Pancreas (tissue), 10 donors: ENCODE results near the gene SUGP2. TPM values are rescaled to one million over a fixed set of nuclear protein-coding genes. Genes with fewer than 3 reads are reported as not detected.

Source experiments
- ATAC-seq, 4 donors: fragments of 200-7000 bp; cut with Tn5 transposase; one replicate each; pipeline versions ENCODE4 v1.8.0 to v1.9.1; 2020; ENCODE audit warnings: mild to moderate bottlenecking in 4 of 4, moderate library complexity in 4 of 4
- DNase-seq, 6 donors: peaks; one replicate each; pipeline ENCODE4 v3.0.0-alpha.2; 2020
- FAIRE-seq: peaks from 2 replicates; lab custom pipeline; 2012; peaks lifted over from hg19 to GRCh38; lab: Jason Lieb, UNC
- H3K27ac ChIP-seq, 4 donors: fragments of 200-600 bp; sonication (generic); 1 replicate in 3 of 4; 2 replicates in 1 of 4; pipeline versions ENCODE4 v1.5.0 to v1.8.0; 2020
- H3K27me3 ChIP-seq, 4 donors: fragments of 200-600 bp; one replicate each; pipeline ENCODE4 v1.8.0; 2021
- H3K36me3 ChIP-seq, 3 donors: fragments of 200-600 bp; sonication (generic) in 1 of 3; one replicate each; pipeline versions ENCODE4 v1.5.0 to v1.8.0; 2020 to 2021
- H3K4me1 ChIP-seq, 3 donors: fragments of 200-600 bp; one replicate each; pipeline ENCODE4 v1.8.0; 2021
- H3K4me3 ChIP-seq, 4 donors: fragments of 200-600 bp; sonication (generic) in 2 of 4; one replicate each; pipeline versions ENCODE4 v1.5.0 to v1.8.0; 2020 to 2021
- H3K9me3 ChIP-seq, 4 donors: fragments of 200-600 bp; one replicate each; pipeline ENCODE4 v1.8.0; 2021
- WGBS, 2 donors: extraction: QIAGEN DNeasy Blood & Tissue Kit; methylation state at CpG; one replicate each; pipeline ENCODE4 v1.1.7; 2013; 5-methylcytosine and 5-hydroxymethylcytosine counted together
- intact Hi-C, 3 donors: fragments of 100-400 bp; cut with DNase I; formaldehyde crosslinking; loops; one replicate each; pipeline versions ENCODE4 v1.11.1 to v1.14.2; 2022
- polyA plus RNA-seq, 2 donors: library from polyadenylated mRNA; stranded (reverse); fragments of 200-250 nt; gene quantifications; one replicate each; pipeline ENCODE4 v1.2.3, GENCODE V29; 2013
- total RNA-seq, 6 donors: library from RNA; stranded (reverse); fragmentation: NEBNext Ultra II Directional in 4 of 6; extraction: Animal tissue kit (Norgen Biotek cat#: 25700) in 4 of 6; gene quantifications; one replicate each; pipeline versions ENCODE4 v1.2.1 to v1.2.4, GENCODE V29; 2021 to 2023
- TF ChIP-seq, protein P1 (sequence below), 4 donors: fragments of 200-600 bp; sonication (generic) in 3 of 4; IDR thresholded peaks; one replicate each; pipeline versions ENCODE4 v1.5.0 to v1.8.0; 2021; ENCODE audit warnings: antibody characterized with exemption in 4 of 4
- donor health status: healthy with polysubstance abuse.
- donor health status: DM: no; HTN: no; CAD: no; lungs with moderate emphysema.
- donor health status: DM: no; HTN: no; CAD: no.
- donor health status: control.
- donor health status: control.
- donor health status: Bipolar disorder and iron deficiency.
- donor health status: DM: yes; HTN: yes; CAD: no.
- donor health status: DM: no; HTN: no; CAD: no.
- donor health status: DM: no; HTN: no; CAD: no.
- donor health status: DM: yes; HTN: yes; CAD: no.

SUGP2 gene
- total and polyA plus RNA-seq, 8 donors: 15.4 to 60.6 (median 25.3) TPM

- ATAC-seq: no peak
- H3K4me3 ChIP-seq: no peak overlapping the region
- 73 to 82% methylated on average over 3 of the region's 3 CpGs for WGBS, 2 donors
- no peaks in the 10 kb centered on the region for H3K9me3 ChIP-seq
- no peaks in the 10 kb centered on the region for H3K27me3 ChIP-seq
- DNase-seq: no peak
- no peaks in the 10 kb centered on the region for H3K36me3 ChIP-seq
- TF ChIP-seq, protein P1, sequence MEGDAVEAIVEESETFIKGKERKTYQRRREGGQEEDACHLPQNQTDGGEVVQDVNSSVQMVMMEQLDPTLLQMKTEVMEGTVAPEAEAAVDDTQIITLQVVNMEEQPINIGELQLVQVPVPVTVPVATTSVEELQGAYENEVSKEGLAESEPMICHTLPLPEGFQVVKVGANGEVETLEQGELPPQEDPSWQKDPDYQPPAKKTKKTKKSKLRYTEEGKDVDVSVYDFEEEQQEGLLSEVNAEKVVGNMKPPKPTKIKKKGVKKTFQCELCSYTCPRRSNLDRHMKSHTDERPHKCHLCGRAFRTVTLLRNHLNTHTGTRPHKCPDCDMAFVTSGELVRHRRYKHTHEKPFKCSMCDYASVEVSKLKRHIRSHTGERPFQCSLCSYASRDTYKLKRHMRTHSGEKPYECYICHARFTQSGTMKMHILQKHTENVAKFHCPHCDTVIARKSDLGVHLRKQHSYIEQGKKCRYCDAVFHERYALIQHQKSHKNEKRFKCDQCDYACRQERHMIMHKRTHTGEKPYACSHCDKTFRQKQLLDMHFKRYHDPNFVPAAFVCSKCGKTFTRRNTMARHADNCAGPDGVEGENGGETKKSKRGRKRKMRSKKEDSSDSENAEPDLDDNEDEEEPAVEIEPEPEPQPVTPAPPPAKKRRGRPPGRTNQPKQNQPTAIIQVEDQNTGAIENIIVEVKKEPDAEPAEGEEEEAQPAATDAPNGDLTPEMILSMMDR (IDR thresholded peaks at IDR 0.05): no peak
- H3K4me1 ChIP-seq: no peaks in the 10 kb centered on the region
- intact Hi-C loops: no loop called here
- no peak overlapping the region for H3K27ac ChIP-seq
- FAIRE-seq: no peak
Measured at GRCh38 chr19:18949858-18950257, 83.5 kb downstream of the SUGP2 start.

- ATAC-seq (no peak), DNase-seq (no peak), FAIRE-seq (no peak)
- Histone ChIP-seq H3K4me3 (no peak overlapping the region), H3K4me1 (no peaks in the 10 kb centered on the region), H3K9me3 (no peaks in the 10 kb centered on the region), H3K27me3 (no peaks in the 10 kb centered on the region), H3K27ac (no peak overlapping the region), H3K36me3 (no peaks in the 10 kb centered on the region)
- TF ChIP-seq, protein P1 (IDR thresholded peaks at IDR 0.05): no peak
- intact Hi-C loops: no loop called here
- WGBS, 2 donors: 66 to 88% methylated on average over 5 of the region's 5 CpGs
Measured at GRCh38 chr19:18948976-18949356, 84.4 kb downstream of the SUGP2 start.

DNA sequence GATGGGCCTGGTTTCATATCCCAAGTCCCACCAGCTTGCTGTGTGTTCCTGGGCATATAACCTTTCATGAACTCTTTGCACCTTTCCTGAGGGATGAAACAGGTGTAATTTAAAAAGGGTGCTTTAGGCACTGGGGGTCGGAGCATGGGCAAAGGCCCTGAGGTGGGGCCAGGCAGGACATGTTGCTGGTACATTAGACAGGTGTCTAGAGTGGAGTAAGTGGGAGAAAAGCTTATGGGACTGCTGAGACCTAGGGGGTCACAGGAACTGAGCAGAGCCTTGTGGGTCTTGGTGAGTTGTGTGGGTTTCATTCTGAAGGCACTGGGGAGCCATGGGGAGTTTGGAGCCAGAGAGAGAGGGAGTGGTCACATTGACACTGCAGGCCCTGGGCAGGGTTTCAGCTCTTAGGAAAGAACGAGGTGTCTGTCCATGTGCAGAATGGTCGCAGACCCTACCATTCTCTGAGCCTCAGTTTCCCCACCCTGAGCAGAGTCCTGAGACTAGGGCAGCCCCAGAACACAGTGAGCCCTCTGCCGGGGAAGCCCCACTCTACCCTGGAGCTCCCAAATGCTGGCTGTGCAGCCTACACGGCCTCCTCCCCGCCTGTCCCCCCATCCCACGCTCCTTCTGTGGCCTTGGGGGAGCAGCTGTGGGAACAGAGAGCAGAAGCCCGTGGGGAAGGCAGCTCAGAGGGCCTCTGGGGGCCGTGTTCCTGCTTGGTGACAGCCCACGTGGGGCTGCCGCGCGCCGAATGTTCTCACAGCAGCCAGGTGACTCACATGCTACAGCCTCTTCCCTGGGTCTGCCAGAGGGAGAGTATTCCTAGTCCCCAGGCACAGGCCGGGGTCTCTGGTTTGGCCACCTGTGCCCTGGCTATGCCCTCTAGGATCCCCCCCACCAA, 85.0 kb downstream of the SUGP2 start:
- FAIRE-seq (no peak), ATAC-seq (no peak), DNase-seq (no peak)
- intact Hi-C loops: no loop called here
- H3K27me3 ChIP-seq: no peaks in the 10 kb centered on the region
- no peaks in the 10 kb centered on the region for H3K4me1 ChIP-seq
- H3K27ac ChIP-seq: no peak overlapping the region
- TF ChIP-seq, protein P1 (IDR thresholded peaks at IDR 0.05): no peak
- no peaks in the 10 kb centered on the region for H3K36me3 ChIP-seq
- no peaks in the 10 kb centered on the region for H3K9me3 ChIP-seq
- H3K4me3 ChIP-seq: no peak overlapping the region
- WGBS, 2 donors: 63 to 73% methylated on average over 15 of the region's 15 CpGs

GRCh38 chr19:18946918-18947317, 86.4 kb downstream of the SUGP2 start:
- no peak for DNase-seq
- ATAC-seq: no peak
- H3K36me3 ChIP-seq: no peaks in the 10 kb centered on the region
- no peak for FAIRE-seq
- no peaks in the 10 kb centered on the region for H3K9me3 ChIP-seq
- TF ChIP-seq, protein P1 (IDR thresholded peaks at IDR 0.05): no peak
- 58 to 68% methylated on average over 14 of the region's 14 CpGs for WGBS, 2 donors
- intact Hi-C loops: no loop called here
- no peak overlapping the region for H3K27ac ChIP-seq
- no peaks in the 10 kb centered on the region for H3K4me1 ChIP-seq
- no peak overlapping the region for H3K4me3 ChIP-seq
- H3K27me3 ChIP-seq: no peaks in the 10 kb centered on the region

GRCh38 chr19:18946335-18946734, 87.0 kb downstream of the SUGP2 start:
- no peaks in the 10 kb centered on the region for H3K36me3 ChIP-seq
- H3K9me3 ChIP-seq: no peaks in the 10 kb centered on the region
- TF ChIP-seq, protein P1 (IDR thresholded peaks at IDR 0.05): no peak
- H3K4me1 ChIP-seq: no peaks in the 10 kb centered on the region
- H3K27ac ChIP-seq: no peak overlapping the region
- intact Hi-C loops: no loop called here
- no peaks in the 10 kb centered on the region for H3K27me3 ChIP-seq
- DNase-seq (no peak), ATAC-seq (no peak), FAIRE-seq (no peak)
- no peak overlapping the region for H3K4me3 ChIP-seq
